ENCODE data around the gene HNMT. TPM values are rescaled to one million over a fixed set of nuclear protein-coding genes. Genes with fewer than 3 reads are reported as not detected.

HNMT gene
- total RNA-seq, 1 experiment from 2014 or later, result 3.1 TPM

- TF ChIP-seq ZNF317 (CRISPR knock-in tag; IDR thresholded peaks at IDR 0.05; ENCODE audit: borderline replicate concordance, low read depth), result no peak
- TF ChIP-seq FOXJ3 (CRISPR knock-in tag; IDR thresholded peaks at IDR 0.05; ENCODE audit: borderline replicate concordance), result no peak
- no peak for TF ChIP-seq ATF2 (CRISPR knock-in tag; IDR thresholded peaks at IDR 0.05; ENCODE audit: borderline replicate concordance, low read depth)
- TF ChIP-seq IRF1 (CRISPR knock-in tag; IDR thresholded peaks at IDR 0.05), result no peak
- TF ChIP-seq GABPB1 (CRISPR knock-in tag; IDR thresholded peaks at IDR 0.05), result no peak
- no peak for TF ChIP-seq ATF1 (CRISPR knock-in tag; IDR thresholded peaks at IDR 0.05)
- TF ChIP-seq RORB (CRISPR knock-in tag; IDR thresholded peaks at IDR 0.05), result no peak
- TF ChIP-seq ZNF219 (CRISPR knock-in tag; IDR thresholded peaks at IDR 0.05; ENCODE audit: borderline replicate concordance), result no peak
- no peak for TF ChIP-seq ZNF396 (CRISPR knock-in tag; IDR thresholded peaks at IDR 0.05; ENCODE audit: borderline replicate concordance)
Observed at GRCh38 chr2:137948894-137949293, 15.4 kb upstream of the HNMT start (continued).

DNA sequence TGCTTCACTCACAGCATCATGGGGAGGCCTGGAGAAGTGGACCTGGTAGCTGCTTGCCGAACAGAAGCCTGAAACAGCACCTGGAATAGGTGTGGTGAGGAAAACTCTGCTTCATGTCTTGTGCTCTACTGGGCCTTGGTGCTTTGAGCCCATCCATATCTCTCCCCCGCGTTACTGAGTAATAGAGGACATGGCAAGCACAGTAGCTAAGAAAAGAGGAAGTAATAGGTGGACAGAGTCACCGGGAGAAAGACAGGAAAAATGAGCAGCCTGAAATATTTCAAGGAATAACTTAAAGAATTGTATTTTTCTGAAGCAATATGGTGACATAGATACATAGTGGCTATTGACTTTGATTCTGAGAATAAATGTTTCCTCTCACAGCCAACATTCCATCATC is 14.0 kb upstream of the HNMT start:
- Mint-ChIP-seq H3K27ac (no peak overlapping the region), H3K36me3 (no peaks in the 10 kb centered on the region), H3K27me3 (ENCODE audit: low read depth) (peaks cover 23% of the 10 kb centered on the region), H3K4me1 (peaks cover 13% of the 10 kb centered on the region), H3K4me3 (no peak overlapping the region), H3K9me3 (peaks cover 6% of the 10 kb centered on the region)
- POLR2A ChIA-PET, result no interaction called here
- no peak for DNase-seq (ENCODE audit: low spot score)
- TF ChIP-seq, protein P1, sequence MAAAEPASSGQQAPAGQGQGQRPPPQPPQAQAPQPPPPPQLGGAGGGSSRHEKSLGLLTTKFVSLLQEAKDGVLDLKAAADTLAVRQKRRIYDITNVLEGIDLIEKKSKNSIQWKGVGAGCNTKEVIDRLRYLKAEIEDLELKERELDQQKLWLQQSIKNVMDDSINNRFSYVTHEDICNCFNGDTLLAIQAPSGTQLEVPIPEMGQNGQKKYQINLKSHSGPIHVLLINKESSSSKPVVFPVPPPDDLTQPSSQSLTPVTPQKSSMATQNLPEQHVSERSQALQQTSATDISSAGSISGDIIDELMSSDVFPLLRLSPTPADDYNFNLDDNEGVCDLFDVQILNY (CRISPR knock-in tag; IDR thresholded peaks at IDR 0.05), result no peak
- TF ChIP-seq GRHL2 (CRISPR knock-in tag; IDR thresholded peaks at IDR 0.05; ENCODE audit: insufficient replicate concordance, severe bottlenecking) (no peak), MYBL2 (CRISPR knock-in tag; IDR thresholded peaks at IDR 0.05) (no peak), ZNF396 (CRISPR knock-in tag; IDR thresholded peaks at IDR 0.05; ENCODE audit: borderline replicate concordance) (no peak), SOX15 (CRISPR knock-in tag; IDR thresholded peaks at IDR 0.05) (no peak), EMX1 (CRISPR knock-in tag; IDR thresholded peaks at IDR 0.05) (no peak), FOXJ3 (CRISPR knock-in tag; IDR thresholded peaks at IDR 0.05; ENCODE audit: borderline replicate concordance) (no peak), ZNF416 (CRISPR knock-in tag; IDR thresholded peaks at IDR 0.05) (no peak), FOXK1 (CRISPR knock-in tag; IDR thresholded peaks at IDR 0.05) (no peak)
- TF ChIP-seq, protein P2, sequence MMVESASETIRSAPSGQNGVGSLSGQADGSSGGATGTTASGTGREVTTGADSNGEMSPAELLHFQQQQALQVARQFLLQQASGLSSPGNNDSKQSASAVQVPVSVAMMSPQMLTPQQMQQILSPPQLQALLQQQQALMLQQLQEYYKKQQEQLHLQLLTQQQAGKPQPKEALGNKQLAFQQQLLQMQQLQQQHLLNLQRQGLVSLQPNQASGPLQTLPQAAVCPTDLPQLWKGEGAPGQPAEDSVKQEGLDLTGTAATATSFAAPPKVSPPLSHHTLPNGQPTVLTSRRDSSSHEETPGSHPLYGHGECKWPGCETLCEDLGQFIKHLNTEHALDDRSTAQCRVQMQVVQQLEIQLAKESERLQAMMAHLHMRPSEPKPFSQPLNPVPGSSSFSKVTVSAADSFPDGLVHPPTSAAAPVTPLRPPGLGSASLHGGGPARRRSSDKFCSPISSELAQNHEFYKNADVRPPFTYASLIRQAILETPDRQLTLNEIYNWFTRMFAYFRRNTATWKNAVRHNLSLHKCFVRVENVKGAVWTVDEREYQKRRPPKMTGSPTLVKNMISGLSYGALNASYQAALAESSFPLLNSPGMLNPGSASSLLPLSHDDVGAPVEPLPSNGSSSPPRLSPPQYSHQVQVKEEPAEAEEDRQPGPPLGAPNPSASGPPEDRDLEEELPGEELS (CRISPR knock-in tag; IDR thresholded peaks at IDR 0.05), result no peak
- TF ChIP-seq, protein P3, sequence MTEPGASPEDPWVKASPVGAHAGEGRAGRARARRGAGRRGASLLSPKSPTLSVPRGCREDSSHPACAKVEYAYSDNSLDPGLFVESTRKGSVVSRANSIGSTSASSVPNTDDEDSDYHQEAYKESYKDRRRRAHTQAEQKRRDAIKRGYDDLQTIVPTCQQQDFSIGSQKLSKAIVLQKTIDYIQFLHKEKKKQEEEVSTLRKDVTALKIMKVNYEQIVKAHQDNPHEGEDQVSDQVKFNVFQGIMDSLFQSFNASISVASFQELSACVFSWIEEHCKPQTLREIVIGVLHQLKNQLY (CRISPR knock-in tag; IDR thresholded peaks at IDR 0.05), result no peak
- TF ChIP-seq, protein P4, sequence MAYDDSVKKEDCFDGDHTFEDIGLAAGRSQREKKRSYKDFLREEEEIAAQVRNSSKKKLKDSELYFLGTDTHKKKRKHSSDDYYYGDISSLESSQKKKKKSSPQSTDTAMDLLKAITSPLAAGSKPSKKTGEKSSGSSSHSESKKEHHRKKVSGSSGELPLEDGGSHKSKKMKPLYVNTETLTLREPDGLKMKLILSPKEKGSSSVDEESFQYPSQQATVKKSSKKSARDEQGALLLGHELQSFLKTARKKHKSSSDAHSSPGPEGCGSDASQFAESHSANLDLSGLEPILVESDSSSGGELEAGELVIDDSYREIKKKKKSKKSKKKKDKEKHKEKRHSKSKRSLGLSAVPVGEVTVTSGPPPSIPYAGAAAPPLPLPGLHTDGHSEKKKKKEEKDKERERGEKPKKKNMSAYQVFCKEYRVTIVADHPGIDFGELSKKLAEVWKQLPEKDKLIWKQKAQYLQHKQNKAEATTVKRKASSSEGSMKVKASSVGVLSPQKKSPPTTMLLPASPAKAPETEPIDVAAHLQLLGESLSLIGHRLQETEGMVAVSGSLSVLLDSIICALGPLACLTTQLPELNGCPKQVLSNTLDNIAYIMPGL (CRISPR knock-in tag; IDR thresholded peaks at IDR 0.05), result no peak
- no peak for ATAC-seq
- CTCF ChIA-PET, result interaction anchor here (1.0 kb wide), 1 partner anchor 836 kb away, joined by 3 read pairs; no protein-coding TSS in a partner anchor

Data from WTC11 (cell line).